ENCODE data around the gene ALLC.

Gene ALLC

GRCh38 chr2:3680548-3681345 lies 22.7 kb downstream of the ALLC start:
- no peak for DNase-seq

GRCh38 chr2:3681625-3682024 lies 23.6 kb downstream of the ALLC start:
- no peak for DNase-seq

GRCh38 chr2:3682811-3683210 lies 24.8 kb downstream of the ALLC start:
- DNase-seq, result no peak

GRCh38 chr2:3683748-3684454 lies 25.9 kb downstream of the ALLC start:
- DNase-seq, result no peak

GRCh38 chr2:3689998-3690748 lies 32.2 kb downstream of the ALLC start:
- no peak for DNase-seq

GRCh38 chr2:3692375-3692774 lies 34.4 kb downstream of the ALLC start:
- no peak for DNase-seq

- DNase-seq, result no peak
Measured at GRCh38 chr2:3696545-3696944, 38.5 kb downstream of the ALLC start.

- no peak for DNase-seq
Measured at GRCh38 chr2:3701071-3701470, 43.1 kb downstream of the ALLC start.

- DNase-seq, result no peak
Measured at GRCh38 chr2:3703236-3703756, 45.3 kb downstream of the ALLC start, which contains the start of gene DCDC2C. DCDC2C (plus strand) TSS chr2:3703575; CDS start chr2:3703752, 177 bp downstream.

GRCh38 chr2:3703757-3704355 lies 45.9 kb downstream of the ALLC start:
- DNase-seq, result no peak

- no peak for DNase-seq
Measured at GRCh38 chr2:3704692-3705091, 46.7 kb downstream of the ALLC start.

- no peak for DNase-seq
Measured at GRCh38 chr2:3705782-3706181, 47.8 kb downstream of the ALLC start.

GRCh38 chr2:3706892-3707291 lies 48.9 kb downstream of the ALLC start:
- no peak for DNase-seq

- no peak for DNase-seq
Measured at GRCh38 chr2:3708576-3708975, 50.6 kb downstream of the ALLC start.

- DNase-seq, result no peak
Measured at GRCh38 chr2:3709225-3709624, 51.2 kb downstream of the ALLC start.

GRCh38 chr2:3712424-3712823 lies 54.4 kb downstream of the ALLC start:
- DNase-seq, result no peak

- DNase-seq, result no peak
Measured at GRCh38 chr2:3712831-3713503, 55.0 kb downstream of the ALLC start.

- no peak for DNase-seq
Measured at GRCh38 chr2:3718679-3719078, 60.7 kb downstream of the ALLC start.

GRCh38 chr2:3725002-3725401 lies 67.0 kb downstream of the ALLC start:
- DNase-seq, result no peak

- DNase-seq, result no peak
Measured at GRCh38 chr2:3725458-3726250, 67.7 kb downstream of the ALLC start.

GRCh38 chr2:3726511-3726910 lies 68.5 kb downstream of the ALLC start:
- no peak for DNase-seq

Data from CD4-positive, alpha-beta T cell treated with Interferon alpha-2 for 1 hour (primary cell).